Liver (tissue), 9 donors: ENCODE results near the gene ADAT2. TPM values are rescaled to one million over a fixed set of nuclear protein-coding genes. Genes with fewer than 3 reads are reported as not detected.
A peak's percentile ranks its signal among the peaks of the same experiment; 100 is the strongest.

ENCODE experiments used
- DNase-seq: peaks from one replicate; pipeline ENCODE4 v3.0.0-alpha.2; 2017; ENCODE audit warnings: low spot score
- H3K27ac ChIP-seq, 2 donors: one replicate each; pipeline ENCODE4 v1.7.0; 2013; ENCODE audit warnings: inconsistent platforms in 2 of 2, low read length in 2 of 2, control low read depth in 1 of 2, low read depth in 1 of 2, mild to moderate bottlenecking in 1 of 2
- H3K27me3 ChIP-seq, 4 donors: one replicate each; pipeline versions ENCODE4 v1.6.1 to v1.7.0; 2013; ENCODE audit warnings: low read length in 3 of 4, inconsistent platforms in 1 of 4, mild to moderate bottlenecking in 1 of 4, moderate library complexity in 1 of 4; ENCODE audit not compliant: control insufficient read depth in 4 of 4, insufficient read depth in 4 of 4
- H3K36me3 ChIP-seq, 4 donors: one replicate each; pipeline versions ENCODE4 v1.6.1 to v1.7.0; 2013; ENCODE audit warnings: low read length in 3 of 4, mild to moderate bottlenecking in 3 of 4, low read depth in 1 of 4, moderate library complexity in 1 of 4; ENCODE audit not compliant: control insufficient read depth in 4 of 4, insufficient read depth in 3 of 4
- H3K4me1 ChIP-seq, 4 donors: one replicate each; pipeline versions ENCODE4 v1.6.1 to v1.7.0; 2013; ENCODE audit warnings: low read length in 3 of 4, mild to moderate bottlenecking in 3 of 4, moderate library complexity in 1 of 4; ENCODE audit not compliant: control insufficient read depth in 4 of 4, insufficient read depth in 4 of 4
- H3K4me3 ChIP-seq, 3 donors: one replicate each; pipeline versions ENCODE4 v1.6.1 to v1.7.0; 2013; ENCODE audit warnings: low read length in 3 of 3, control low read depth in 1 of 3, low read depth in 1 of 3, mild to moderate bottlenecking in 1 of 3
- H3K9ac ChIP-seq, 2 donors: one replicate each; pipeline ENCODE4 v1.7.0; 2013; ENCODE audit warnings: low read length in 2 of 2, mild to moderate bottlenecking in 2 of 2, moderate library complexity in 2 of 2, control low read depth in 1 of 2, low read depth in 1 of 2
- H3K9me3 ChIP-seq, 4 donors: one replicate each; pipeline versions ENCODE4 v1.6.1 to v1.7.0; 2013; ENCODE audit warnings: low read length in 3 of 4; ENCODE audit not compliant: control insufficient read depth in 4 of 4
- EGR1 ChIP-seq, 2 donors: IDR thresholded peaks; 2 replicates each; pipeline ENCODE4 v1.6.1; 2016 to 2018; ENCODE audit warnings: antibody characterized with exemption in 2 of 2, low read depth in 2 of 2
- FOXA1 ChIP-seq: IDR thresholded peaks from 2 replicates; pipeline ENCODE4 v1.6.1; 2016; ENCODE audit warnings: antibody characterized with exemption
- FOXA2 ChIP-seq: IDR thresholded peaks from 2 replicates; pipeline ENCODE4 v1.6.1; 2016; ENCODE audit warnings: antibody characterized with exemption
- GABPA ChIP-seq, 2 donors: IDR thresholded peaks in 1 of 2; conservative IDR thresholded peaks in 1 of 2; 2 replicates each; pipeline ENCODE4 v1.6.1; 2016; ENCODE audit warnings: antibody characterized with exemption in 2 of 2, mild to moderate bottlenecking in 1 of 2, moderate library complexity in 1 of 2
- HNF4A ChIP-seq, 2 donors: conservative IDR thresholded peaks; 2 replicates each; pipeline ENCODE4 v1.6.1; 2016; ENCODE audit warnings: antibody characterized with exemption in 2 of 2, mild to moderate bottlenecking in 2 of 2
- HNF4G ChIP-seq: IDR thresholded peaks from 2 replicates; pipeline ENCODE4 v1.6.1; 2016; ENCODE audit warnings: antibody characterized with exemption
- JUND ChIP-seq, 2 donors: IDR thresholded peaks; 2 replicates each; pipeline ENCODE4 v1.6.1; 2016; ENCODE audit warnings: antibody characterized with exemption in 2 of 2
- NR2F2 ChIP-seq: IDR thresholded peaks from 2 replicates; pipeline ENCODE4 v1.6.1; 2016; ENCODE audit warnings: antibody characterized with exemption
- RAD21 ChIP-seq, 2 donors: IDR thresholded peaks; 2 replicates each; pipeline ENCODE4 v1.6.1; 2016; ENCODE audit warnings: antibody characterized with exemption in 2 of 2, mild to moderate bottlenecking in 2 of 2
- RXRA ChIP-seq, 2 donors: IDR thresholded peaks; 2 replicates each; pipeline ENCODE4 v1.6.1; 2017 to 2018; ENCODE audit warnings: antibody characterized with exemption in 2 of 2, mild to moderate bottlenecking in 1 of 2
- SP1 ChIP-seq: IDR thresholded peaks from 2 replicates; pipeline ENCODE4 v1.6.1; 2018; ENCODE audit warnings: antibody characterized with exemption, mild to moderate bottlenecking
- TAF1 ChIP-seq: conservative IDR thresholded peaks from 2 replicates; pipeline ENCODE4 v1.6.1; 2016; ENCODE audit warnings: antibody characterized with exemption, mild to moderate bottlenecking
- YY1 ChIP-seq: IDR thresholded peaks from 2 replicates; pipeline ENCODE4 v1.6.1; 2016; ENCODE audit warnings: antibody characterized with exemption, mild to moderate bottlenecking
- ZBTB33 ChIP-seq: IDR thresholded peaks from 2 replicates; pipeline ENCODE4 v1.6.1; 2016; ENCODE audit warnings: antibody characterized with exemption
- WGBS: extraction: QIAGEN DNeasy Blood & Tissue Kit; methylation state at CpG from one replicate; pipeline ENCODE4 v1.1.7; 2013; 5-methylcytosine and 5-hydroxymethylcytosine counted together
- polyA plus RNA-seq, 2 donors: library from polyadenylated mRNA; stranded (reverse) in 1 of 2; unstranded in 1 of 2; fragments of 200-250 nt in 1 of 2; fragments of >200 nt in 1 of 2; fragmentation: Nextera tagmentation in 1 of 2; extraction: Ambion mirVana in 1 of 2; gene quantifications; one replicate each; pipeline versions ENCODE4 v1.2.1 to v1.2.3, GENCODE V29; 2013 to 2015
- total RNA-seq, 2 donors: library from RNA; depleted of rRNA; stranded (reverse); fragments of >200 nt; gene quantifications; one replicate each; pipeline ENCODE4 v1.2.3, GENCODE V29; 2014
- TF ChIP-seq, protein P1 (sequence below): IDR thresholded peaks from 2 replicates; pipeline ENCODE4 v1.6.1; 2016; ENCODE audit warnings: antibody characterized with exemption
- TF ChIP-seq, protein P2 (sequence below): fragments of 150-350 bp; IDR thresholded peaks from 2 replicates; pipeline ENCODE4 v1.5.1; 2017; ENCODE audit warnings: improper control_type of control experiment, low read depth, low read length; ENCODE audit not compliant: missing input control
- TF ChIP-seq, protein P3 (sequence below): IDR thresholded peaks from 2 replicates; pipeline ENCODE4 v1.6.1; 2016; ENCODE audit warnings: antibody characterized with exemption, mild to moderate bottlenecking
- TF ChIP-seq, protein P4 (sequence below): IDR thresholded peaks from 2 replicates; pipeline ENCODE4 v1.6.1; 2016; ENCODE audit warnings: antibody characterized with exemption
- donor health status: healthy.
- donor health status: healthy.
- donor health status: healthy.
- donor health status: healthy.
- donor health status: healthy.

ADAT2 gene
- total RNA-seq (1 to 10 TPM; 2.4 to 2.7 TPM), polyA plus RNA-seq (1 to 10 TPM; 1.4 to 3.7 TPM)

GRCh38 chr6:143450453-143451371 is at the start of gene ADAT2, which contains the start of gene PEX3:
Gene ADAT2, minus strand, starts transcription at chr6:143450695. Its CDS starts 37 bp downstream, at chr6:143450658.
Gene PEX3, plus strand, starts transcription at chr6:143450805. Its CDS starts 238 bp downstream, at chr6:143451043.
- Histone ChIP-seq H3K9me3 (no peaks in the 10 kb centered on the region), H3K27me3 (no peaks in the 10 kb centered on the region), H3K36me3 (no peaks in the 10 kb centered on the region), H3K4me3 (peak within 1 kb of the TSS; percentile 66 to 99 (median 96)), H3K9ac (peak within 1 kb of the TSS; percentile 97), H3K27ac (peak within 1 kb of the TSS; percentile 87), H3K4me1 (peaks cover 0 to 28% (median 16%) of the 10 kb centered on the region in 4 donors)
- WGBS = under 1% methylated on average over 56 of the region's 56 CpGs
- peak; percentile 92 for DNase-seq
- peak; percentile 43 for TF ChIP-seq FOXA2
- TF ChIP-seq FOXA1 = peak; percentile 59
- TF ChIP-seq NR2F2 = peak; percentile 25
- TF ChIP-seq, protein P1, sequence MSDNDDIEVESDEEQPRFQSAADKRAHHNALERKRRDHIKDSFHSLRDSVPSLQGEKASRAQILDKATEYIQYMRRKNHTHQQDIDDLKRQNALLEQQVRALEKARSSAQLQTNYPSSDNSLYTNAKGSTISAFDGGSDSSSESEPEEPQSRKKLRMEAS = peak; percentile 94
- TF ChIP-seq HNF4A (conservative IDR thresholded peaks at IDR 0.05) = peak; percentile 57 to 61
- TF ChIP-seq, protein P2, sequence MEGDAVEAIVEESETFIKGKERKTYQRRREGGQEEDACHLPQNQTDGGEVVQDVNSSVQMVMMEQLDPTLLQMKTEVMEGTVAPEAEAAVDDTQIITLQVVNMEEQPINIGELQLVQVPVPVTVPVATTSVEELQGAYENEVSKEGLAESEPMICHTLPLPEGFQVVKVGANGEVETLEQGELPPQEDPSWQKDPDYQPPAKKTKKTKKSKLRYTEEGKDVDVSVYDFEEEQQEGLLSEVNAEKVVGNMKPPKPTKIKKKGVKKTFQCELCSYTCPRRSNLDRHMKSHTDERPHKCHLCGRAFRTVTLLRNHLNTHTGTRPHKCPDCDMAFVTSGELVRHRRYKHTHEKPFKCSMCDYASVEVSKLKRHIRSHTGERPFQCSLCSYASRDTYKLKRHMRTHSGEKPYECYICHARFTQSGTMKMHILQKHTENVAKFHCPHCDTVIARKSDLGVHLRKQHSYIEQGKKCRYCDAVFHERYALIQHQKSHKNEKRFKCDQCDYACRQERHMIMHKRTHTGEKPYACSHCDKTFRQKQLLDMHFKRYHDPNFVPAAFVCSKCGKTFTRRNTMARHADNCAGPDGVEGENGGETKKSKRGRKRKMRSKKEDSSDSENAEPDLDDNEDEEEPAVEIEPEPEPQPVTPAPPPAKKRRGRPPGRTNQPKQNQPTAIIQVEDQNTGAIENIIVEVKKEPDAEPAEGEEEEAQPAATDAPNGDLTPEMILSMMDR = no peak
- peak; percentile 79 to 90 for TF ChIP-seq GABPA (IDR thresholded peaks at IDR 0.05 in 1 of 2, conservative IDR thresholded peaks at IDR 0.05 in 1 of 2)
- TF ChIP-seq, protein P3, sequence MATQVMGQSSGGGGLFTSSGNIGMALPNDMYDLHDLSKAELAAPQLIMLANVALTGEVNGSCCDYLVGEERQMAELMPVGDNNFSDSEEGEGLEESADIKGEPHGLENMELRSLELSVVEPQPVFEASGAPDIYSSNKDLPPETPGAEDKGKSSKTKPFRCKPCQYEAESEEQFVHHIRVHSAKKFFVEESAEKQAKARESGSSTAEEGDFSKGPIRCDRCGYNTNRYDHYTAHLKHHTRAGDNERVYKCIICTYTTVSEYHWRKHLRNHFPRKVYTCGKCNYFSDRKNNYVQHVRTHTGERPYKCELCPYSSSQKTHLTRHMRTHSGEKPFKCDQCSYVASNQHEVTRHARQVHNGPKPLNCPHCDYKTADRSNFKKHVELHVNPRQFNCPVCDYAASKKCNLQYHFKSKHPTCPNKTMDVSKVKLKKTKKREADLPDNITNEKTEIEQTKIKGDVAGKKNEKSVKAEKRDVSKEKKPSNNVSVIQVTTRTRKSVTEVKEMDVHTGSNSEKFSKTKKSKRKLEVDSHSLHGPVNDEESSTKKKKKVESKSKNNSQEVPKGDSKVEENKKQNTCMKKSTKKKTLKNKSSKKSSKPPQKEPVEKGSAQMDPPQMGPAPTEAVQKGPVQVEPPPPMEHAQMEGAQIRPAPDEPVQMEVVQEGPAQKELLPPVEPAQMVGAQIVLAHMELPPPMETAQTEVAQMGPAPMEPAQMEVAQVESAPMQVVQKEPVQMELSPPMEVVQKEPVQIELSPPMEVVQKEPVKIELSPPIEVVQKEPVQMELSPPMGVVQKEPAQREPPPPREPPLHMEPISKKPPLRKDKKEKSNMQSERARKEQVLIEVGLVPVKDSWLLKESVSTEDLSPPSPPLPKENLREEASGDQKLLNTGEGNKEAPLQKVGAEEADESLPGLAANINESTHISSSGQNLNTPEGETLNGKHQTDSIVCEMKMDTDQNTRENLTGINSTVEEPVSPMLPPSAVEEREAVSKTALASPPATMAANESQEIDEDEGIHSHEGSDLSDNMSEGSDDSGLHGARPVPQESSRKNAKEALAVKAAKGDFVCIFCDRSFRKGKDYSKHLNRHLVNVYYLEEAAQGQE = peak; percentile 80
- TF ChIP-seq JUND (IDR thresholded peaks at IDR 0.05) = peak in 1 of 2 donors; percentile 16
- TF ChIP-seq RXRA (IDR thresholded peaks at IDR 0.05) = peak; percentile 38 to 48
- TF ChIP-seq ZBTB33 = peak; percentile 87
- peak; percentile 79 for TF ChIP-seq SP1
- peak; percentile 94 for TF ChIP-seq TAF1
- no peak for TF ChIP-seq HNF4G
- TF ChIP-seq EGR1 (IDR thresholded peaks at IDR 0.05; ENCODE audit: low read depth in 2 of 2) = no peak
- TF ChIP-seq RAD21 (IDR thresholded peaks at IDR 0.05) = peak; percentile 53 to 64
- TF ChIP-seq, protein P4, sequence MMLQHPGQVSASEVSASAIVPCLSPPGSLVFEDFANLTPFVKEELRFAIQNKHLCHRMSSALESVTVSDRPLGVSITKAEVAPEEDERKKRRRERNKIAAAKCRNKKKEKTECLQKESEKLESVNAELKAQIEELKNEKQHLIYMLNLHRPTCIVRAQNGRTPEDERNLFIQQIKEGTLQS = peak; percentile 8
- peak; percentile 96 for TF ChIP-seq YY1
